ENCODE data around the gene MAB21L4. TPM values are rescaled to one million over a fixed set of nuclear protein-coding genes. Genes with fewer than 3 reads are reported as not detected.

The MAB21L4 gene
- total and polyA plus RNA-seq, 7 donors = not detected

DNA sequence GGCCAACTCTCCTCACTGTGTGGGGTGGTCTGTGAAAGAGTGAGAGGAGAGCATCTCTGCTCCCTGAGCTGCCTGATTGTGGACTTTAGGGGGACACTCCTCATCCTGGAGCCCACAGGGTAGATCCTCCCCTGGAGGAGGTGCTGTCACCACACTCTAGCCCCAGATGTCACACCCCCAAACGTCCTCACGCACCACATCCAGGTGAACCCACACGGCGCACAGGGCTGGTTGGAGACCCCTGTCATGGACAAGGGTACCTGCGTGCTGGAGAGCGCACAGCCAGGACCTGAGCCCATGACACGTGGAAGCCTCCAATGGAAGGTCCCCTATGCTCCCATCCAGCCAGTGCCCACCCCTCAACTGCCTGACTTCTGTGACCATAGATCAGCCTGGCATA lies 16.9 kb downstream of the MAB21L4 start:
- Histone ChIP-seq H3K27ac (no peak overlapping the region), H3K4me3 (no peak overlapping the region), H3K9me3 (no peaks in the 10 kb centered on the region), H3K4me1 (no peaks in the 10 kb centered on the region), H3K36me3 (ENCODE audit: insufficient read depth in 1 of 2, low read depth in 1 of 2) (no peaks in the 10 kb centered on the region), H3K27me3 (ENCODE audit: insufficient read depth in 3 of 3, low read length in 2 of 3) (no peaks in the 10 kb centered on the region)
- 80 to 88% (median 80%) methylated on average over 7 of the region's 7 CpGs for WGBS, 3 donors
- intact Hi-C loops (cut with DNase I) = no loop called here
- DNase-seq = no peak
- TF ChIP-seq, protein P1, sequence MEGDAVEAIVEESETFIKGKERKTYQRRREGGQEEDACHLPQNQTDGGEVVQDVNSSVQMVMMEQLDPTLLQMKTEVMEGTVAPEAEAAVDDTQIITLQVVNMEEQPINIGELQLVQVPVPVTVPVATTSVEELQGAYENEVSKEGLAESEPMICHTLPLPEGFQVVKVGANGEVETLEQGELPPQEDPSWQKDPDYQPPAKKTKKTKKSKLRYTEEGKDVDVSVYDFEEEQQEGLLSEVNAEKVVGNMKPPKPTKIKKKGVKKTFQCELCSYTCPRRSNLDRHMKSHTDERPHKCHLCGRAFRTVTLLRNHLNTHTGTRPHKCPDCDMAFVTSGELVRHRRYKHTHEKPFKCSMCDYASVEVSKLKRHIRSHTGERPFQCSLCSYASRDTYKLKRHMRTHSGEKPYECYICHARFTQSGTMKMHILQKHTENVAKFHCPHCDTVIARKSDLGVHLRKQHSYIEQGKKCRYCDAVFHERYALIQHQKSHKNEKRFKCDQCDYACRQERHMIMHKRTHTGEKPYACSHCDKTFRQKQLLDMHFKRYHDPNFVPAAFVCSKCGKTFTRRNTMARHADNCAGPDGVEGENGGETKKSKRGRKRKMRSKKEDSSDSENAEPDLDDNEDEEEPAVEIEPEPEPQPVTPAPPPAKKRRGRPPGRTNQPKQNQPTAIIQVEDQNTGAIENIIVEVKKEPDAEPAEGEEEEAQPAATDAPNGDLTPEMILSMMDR (IDR thresholded peaks at IDR 0.05) = no peak
- ATAC-seq = no peak

DNA sequence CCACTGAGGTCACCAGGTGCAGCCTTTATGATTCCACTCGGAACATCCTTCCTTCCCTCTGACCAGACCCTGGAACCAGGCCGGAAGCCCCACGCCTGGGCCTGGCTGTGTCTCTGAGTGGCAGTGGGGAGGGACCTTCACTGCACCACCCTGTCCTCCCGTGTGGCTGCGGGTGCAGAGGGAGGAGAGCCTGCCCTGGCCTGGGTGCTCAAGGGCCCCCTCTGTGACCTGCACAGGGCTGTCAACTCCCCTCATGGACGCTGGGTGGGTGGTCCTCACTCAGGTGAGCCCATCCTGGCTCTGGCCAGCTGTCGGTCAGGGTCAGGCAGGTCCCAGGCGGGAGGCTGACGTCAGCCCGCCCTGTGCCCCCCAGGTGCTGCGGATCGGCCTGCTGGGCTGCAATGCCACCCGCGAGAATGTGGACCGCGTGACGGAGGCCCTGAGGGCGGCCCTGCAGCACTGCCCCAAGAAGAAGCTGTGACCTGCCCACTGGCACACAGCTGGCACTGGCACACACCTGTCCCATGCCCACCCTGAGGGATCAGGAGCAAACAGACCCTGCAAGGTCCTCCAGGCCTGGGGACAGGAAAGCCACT lies 17.5 kb downstream of the MAB21L4 start:
- Histone ChIP-seq H3K4me3 (no peak overlapping the region), H3K36me3 (ENCODE audit: insufficient read depth in 1 of 2, low read depth in 1 of 2) (no peaks in the 10 kb centered on the region), H3K4me1 (no peaks in the 10 kb centered on the region), H3K27ac (no peak overlapping the region), H3K9me3 (no peaks in the 10 kb centered on the region), H3K27me3 (ENCODE audit: insufficient read depth in 3 of 3, low read length in 2 of 3) (no peaks in the 10 kb centered on the region)
- TF ChIP-seq, protein P1 (IDR thresholded peaks at IDR 0.05) = no peak
- DNase-seq = no peak
- intact Hi-C loops (cut with DNase I) = no loop called here
- ATAC-seq = no peak
- WGBS, 3 donors = 88 to 93% (median 91%) methylated on average over 17 to 18 of the region's 18 CpGs

DNA sequence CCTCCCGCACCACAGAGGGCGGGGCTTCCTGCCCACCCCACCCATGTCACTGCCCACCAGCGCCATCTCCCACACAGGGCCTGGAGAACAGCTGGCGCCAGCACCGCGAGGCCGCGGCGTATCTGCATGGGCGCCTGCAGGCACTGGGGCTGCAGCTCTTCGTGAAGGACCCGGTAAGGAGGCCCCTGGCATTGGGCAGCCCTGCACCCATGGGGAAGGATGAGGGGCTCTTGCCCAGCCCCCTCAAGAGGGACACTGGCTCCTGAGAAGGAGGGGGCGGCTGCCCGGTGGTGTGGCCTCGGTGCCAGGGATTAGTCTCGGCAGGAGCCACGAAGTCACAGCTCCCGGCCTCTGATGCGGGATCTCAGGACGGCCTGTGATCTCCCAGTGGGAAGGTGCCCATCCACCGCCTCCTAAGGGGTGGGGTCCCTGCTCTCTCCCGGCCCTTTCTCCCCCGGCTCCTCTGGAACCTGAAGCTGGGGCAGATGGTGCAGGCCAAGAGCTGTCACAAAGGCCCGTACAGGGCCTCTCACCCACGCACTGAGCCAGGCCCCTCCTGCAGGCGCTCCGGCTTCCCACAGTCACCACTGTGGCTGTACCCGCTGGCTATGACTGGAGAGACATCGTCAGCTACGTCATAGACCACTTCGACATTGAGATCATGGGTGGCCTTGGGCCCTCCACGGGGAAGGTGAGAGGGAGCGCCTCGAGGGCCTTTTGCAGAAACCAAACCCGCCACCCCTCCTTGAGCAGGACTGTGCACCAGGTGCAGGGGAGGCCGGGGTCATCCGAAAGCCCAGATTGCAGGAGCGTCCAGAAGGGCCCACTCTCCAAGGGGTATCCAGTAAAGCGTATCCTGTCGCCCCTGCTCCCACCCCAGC lies 18.3 kb downstream of the MAB21L4 start:
- 85 to 91% (median 85%) methylated on average over 40 of the region's 40 CpGs for WGBS, 3 donors
- intact Hi-C loops (cut with DNase I) = no loop called here
- Histone ChIP-seq H3K4me3 (no peak overlapping the region), H3K36me3 (ENCODE audit: insufficient read depth in 1 of 2, low read depth in 1 of 2) (no peaks in the 10 kb centered on the region), H3K27ac (no peak overlapping the region), H3K27me3 (ENCODE audit: insufficient read depth in 3 of 3, low read length in 2 of 3) (no peaks in the 10 kb centered on the region), H3K9me3 (no peaks in the 10 kb centered on the region), H3K4me1 (no peaks in the 10 kb centered on the region)
- ATAC-seq (no peak), DNase-seq (no peak)
- TF ChIP-seq, protein P1 (IDR thresholded peaks at IDR 0.05) = no peak

DNA sequence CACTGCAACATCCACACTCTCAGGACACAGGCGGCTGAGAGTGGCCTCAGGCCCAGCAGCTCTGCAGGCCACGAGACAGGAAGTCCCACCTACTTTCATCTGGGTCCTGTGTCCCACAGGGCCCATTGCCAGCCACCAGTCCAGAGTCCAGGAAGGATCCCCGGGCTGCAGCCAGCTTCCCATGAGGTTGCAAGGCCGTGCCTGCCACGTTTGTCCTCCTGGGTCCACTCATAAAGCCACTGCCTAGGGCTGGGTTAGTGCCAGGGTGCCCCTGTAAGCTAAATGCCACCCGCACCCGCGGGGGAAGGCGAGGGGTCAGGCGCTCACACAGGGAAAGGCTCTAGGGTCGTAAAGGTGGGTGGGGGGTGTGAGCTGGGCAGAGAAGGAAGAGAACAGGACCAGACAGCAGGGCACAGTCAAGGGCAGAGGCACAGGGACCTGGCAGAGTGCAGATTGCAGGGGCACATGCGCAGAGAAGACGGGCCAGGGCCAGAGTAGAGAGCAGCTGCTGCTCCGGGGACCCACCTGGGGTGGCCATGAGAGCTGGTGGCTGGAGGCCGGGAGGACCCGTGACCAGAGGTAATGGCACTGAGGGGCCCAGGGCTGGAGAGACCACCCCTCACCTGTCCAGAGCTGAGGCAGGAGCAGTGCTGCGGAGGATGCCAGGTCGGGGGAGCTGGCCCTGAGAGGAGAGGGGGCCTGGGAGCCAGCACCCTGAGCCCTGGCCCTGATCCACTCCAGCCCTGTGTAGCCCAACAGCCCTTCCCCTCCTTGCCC lies 19.3 kb downstream of the MAB21L4 start:
- Histone ChIP-seq H3K27ac (no peak overlapping the region), H3K36me3 (ENCODE audit: insufficient read depth in 1 of 2, low read depth in 1 of 2) (no peaks in the 10 kb centered on the region), H3K4me1 (no peaks in the 10 kb centered on the region), H3K9me3 (no peaks in the 10 kb centered on the region), H3K4me3 (no peak overlapping the region), H3K27me3 (ENCODE audit: insufficient read depth in 3 of 3, low read length in 2 of 3) (no peaks in the 10 kb centered on the region)
- intact Hi-C loops (cut with DNase I) = no loop called here
- no peak for ATAC-seq
- WGBS, 3 donors = 68 to 85% (median 69%) methylated on average over 16 to 18 of the region's 18 CpGs
- DNase-seq = no peak
- TF ChIP-seq, protein P1 (IDR thresholded peaks at IDR 0.05) = no peak

All from psoas muscle (tissue), 8 donors.